GM12875 (cell line): ENCODE results near the gene ERGIC3.

Experiments
- H3K4me3 ChIP-seq: one replicate; pipeline ENCODE4 v1.5.1; 2011; ENCODE audit warnings: low read depth, low read length, control low read depth
- TF ChIP-seq, protein P1 (sequence below): IDR thresholded peaks from 2 replicates; pipeline ENCODE4 v1.5.1; 2011; ENCODE audit warnings: low read depth, mild to moderate bottlenecking, control low read depth, inconsistent platforms, low read length, moderate library complexity, borderline replicate concordance; ENCODE audit not compliant: insufficient read depth

ERGIC3 gene

DNA sequence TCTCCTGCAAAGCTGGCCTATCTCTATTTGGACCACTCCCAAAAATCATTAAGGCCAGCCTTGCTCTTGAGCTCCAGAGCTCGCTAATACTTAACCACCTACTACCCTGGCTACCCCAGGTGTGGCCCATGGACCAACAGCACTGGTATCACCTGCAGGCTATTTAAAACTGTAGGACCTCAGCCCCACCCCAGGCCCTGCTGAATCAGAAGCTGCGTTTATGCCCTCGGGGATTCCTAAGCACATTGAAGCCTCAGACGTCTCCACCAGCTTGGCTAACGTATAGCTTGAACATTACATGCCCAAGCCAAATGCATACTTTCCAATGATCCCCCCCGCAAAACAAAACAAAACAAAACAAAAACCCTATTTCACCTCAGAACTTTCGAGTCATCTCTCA lies 54.0 kb downstream of the ERGIC3 start:
- no peak overlapping the region for H3K4me3 ChIP-seq
- TF ChIP-seq, protein P1, sequence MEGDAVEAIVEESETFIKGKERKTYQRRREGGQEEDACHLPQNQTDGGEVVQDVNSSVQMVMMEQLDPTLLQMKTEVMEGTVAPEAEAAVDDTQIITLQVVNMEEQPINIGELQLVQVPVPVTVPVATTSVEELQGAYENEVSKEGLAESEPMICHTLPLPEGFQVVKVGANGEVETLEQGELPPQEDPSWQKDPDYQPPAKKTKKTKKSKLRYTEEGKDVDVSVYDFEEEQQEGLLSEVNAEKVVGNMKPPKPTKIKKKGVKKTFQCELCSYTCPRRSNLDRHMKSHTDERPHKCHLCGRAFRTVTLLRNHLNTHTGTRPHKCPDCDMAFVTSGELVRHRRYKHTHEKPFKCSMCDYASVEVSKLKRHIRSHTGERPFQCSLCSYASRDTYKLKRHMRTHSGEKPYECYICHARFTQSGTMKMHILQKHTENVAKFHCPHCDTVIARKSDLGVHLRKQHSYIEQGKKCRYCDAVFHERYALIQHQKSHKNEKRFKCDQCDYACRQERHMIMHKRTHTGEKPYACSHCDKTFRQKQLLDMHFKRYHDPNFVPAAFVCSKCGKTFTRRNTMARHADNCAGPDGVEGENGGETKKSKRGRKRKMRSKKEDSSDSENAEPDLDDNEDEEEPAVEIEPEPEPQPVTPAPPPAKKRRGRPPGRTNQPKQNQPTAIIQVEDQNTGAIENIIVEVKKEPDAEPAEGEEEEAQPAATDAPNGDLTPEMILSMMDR, result no peak

- H3K4me3 ChIP-seq, result no peak overlapping the region
- TF ChIP-seq, protein P1, result no peak
Measured at GRCh38 chr20:35597186-35597585, 55.3 kb downstream of the ERGIC3 start.

- H3K4me3 ChIP-seq, result no peak overlapping the region
- TF ChIP-seq, protein P1, result no peak
Measured at GRCh38 chr20:35598476-35598875, 56.6 kb downstream of the ERGIC3 start.

- no peak overlapping the region for H3K4me3 ChIP-seq
- TF ChIP-seq, protein P1, result no peak
Measured at GRCh38 chr20:35598899-35599775, 57.3 kb downstream of the ERGIC3 start.

DNA sequence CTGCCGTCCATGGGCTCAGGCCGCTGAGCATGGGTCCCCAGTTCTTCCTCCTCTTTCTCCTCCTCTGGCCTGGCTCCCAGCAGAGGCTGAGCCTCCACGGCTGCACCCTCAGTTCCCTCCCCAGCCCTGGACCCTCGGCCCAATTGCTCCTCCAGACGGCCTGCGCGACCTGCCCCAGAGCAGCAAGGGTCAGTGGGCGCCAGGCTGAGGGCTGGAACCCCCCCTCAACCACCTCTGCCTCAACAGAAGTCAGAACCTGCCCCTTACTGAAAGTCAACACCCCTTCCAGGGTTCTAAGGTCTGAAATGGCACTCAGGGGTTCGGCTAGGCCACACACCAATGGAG lies 57.9 kb downstream of the ERGIC3 start:
- TF ChIP-seq, protein P1, result no peak
- H3K4me3 ChIP-seq, result no peak overlapping the region

DNA sequence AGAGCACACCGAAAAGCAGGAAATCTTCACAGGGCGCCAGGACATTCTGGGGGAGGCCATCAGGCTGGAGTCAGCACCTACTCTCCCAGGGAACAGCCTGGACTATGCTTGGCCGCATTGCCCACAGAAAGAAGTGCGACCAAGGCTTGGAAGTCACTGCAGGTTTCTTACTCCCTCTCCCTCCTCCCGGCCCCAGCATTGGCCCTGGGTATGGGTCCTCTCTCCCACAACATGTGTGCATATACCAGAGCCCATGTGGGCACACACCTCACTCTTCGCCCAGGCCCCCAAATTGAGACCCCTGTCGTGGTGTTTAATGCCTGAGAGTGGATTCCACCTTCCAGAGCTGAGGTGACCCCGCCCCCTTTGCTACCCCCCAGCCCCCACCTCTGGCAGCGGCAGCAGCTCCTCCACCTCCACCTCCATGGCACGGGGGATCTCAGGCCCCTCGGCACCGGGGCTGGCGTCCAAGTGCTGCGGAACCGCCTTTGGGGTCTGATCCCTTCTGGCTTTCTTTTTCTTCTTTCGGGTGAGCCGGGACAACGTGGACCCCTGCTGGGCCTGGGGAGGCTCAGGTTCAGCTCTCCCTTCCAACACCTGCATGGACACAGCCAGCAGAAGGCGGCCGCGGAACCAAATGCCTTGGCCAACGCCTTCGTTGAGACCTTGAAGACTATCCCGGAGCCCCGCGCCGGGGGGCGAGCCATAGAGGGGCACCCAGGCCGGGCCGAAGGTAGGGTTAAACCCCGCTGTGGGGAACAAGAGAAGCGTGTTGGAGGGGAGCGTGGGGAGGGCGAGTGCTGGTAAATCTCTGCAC lies 58.5 kb downstream of the ERGIC3 start:
- TF ChIP-seq, protein P1, result no peak
- no peak overlapping the region for H3K4me3 ChIP-seq
